SK-N-SH treated with all-trans-retinoic acid at 6 μM for 48 hours (cell line): ENCODE data around the gene TTC32.

Experiments
- ISL1 ChIP-seq: fragments of 250-450 bp; sonication (Bioruptor Pico); IDR thresholded peaks from 2 replicates; pipeline ENCODE4 v2.1.2; 2022; ENCODE audit warnings: mild to moderate bottlenecking, moderate library complexity
- TOX ChIP-seq: fragments of 250-450 bp; sonication (Bioruptor Pico); IDR thresholded peaks from 2 replicates; pipeline ENCODE4 v1.8.0; 2021; ENCODE audit warnings: mild to moderate bottlenecking, moderate library complexity, borderline replicate concordance
- ZFP3 ChIP-seq: fragments of 250-450 bp; sonication (Bioruptor Pico); IDR thresholded peaks from 2 replicates; pipeline ENCODE4 v1.5.0; 2020; ENCODE audit warnings: mild to moderate bottlenecking, moderate library complexity
- TF ChIP-seq, protein P1 (sequence below): fragments of 250-450 bp; sonication (Bioruptor Pico); IDR thresholded peaks from 2 replicates; pipeline ENCODE4 v1.8.0; 2020; ENCODE audit warnings: mild to moderate bottlenecking, moderate library complexity, borderline replicate concordance
- TF ChIP-seq, protein P2 (sequence below): fragments of 250-450 bp; sonication (Bioruptor Pico); IDR thresholded peaks from 2 replicates; pipeline ENCODE4 v1.5.0; 2020; ENCODE audit warnings: mild to moderate bottlenecking, moderate library complexity

DNA sequence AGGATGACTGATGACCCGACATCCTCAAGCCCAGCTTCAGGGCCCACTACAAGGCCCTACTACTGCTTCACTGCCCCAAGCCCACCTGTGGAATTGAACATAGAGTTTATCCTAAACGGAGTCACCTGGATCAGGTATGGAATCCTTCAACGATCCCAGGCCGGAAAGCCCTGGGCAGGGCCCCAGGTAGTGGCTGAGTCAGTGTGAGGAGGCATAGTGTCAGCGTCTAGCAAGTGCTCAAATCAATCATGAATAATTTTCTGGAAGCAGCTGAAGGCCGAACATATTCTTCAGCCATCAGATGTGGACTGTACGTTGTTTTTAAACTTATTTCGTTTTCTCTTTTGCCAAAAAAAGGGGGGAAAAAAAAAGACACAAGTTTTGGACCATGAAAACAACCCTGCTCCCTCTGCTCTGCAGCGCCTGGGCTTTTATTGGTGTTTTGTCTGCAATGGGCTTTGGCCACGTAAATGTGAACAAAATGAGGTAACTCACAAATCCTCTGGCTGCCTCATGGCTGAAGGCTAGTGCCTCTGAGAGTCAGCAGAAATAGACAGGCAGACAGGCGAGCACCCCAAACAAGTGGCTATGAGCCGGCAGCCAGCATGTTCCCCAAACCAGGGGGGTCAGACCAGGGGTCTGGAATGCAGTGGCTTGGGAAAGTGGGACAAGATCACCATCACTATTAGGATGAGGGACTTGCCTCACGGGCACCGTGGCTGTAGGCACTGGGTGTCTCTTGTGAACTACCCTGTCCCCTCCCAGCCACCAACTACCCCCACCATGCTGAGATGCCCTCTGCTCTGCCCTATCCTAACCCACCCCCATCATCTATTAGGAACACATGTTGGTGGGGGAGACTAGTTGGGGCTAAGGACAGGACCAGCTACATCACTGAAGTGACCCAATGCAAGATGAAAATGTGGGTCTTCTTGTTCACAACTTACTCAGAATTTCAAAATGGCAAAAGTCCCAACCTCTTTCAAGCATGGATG lies 51.4 kb downstream of the TTC32 start:
- TF ChIP-seq, protein P1, sequence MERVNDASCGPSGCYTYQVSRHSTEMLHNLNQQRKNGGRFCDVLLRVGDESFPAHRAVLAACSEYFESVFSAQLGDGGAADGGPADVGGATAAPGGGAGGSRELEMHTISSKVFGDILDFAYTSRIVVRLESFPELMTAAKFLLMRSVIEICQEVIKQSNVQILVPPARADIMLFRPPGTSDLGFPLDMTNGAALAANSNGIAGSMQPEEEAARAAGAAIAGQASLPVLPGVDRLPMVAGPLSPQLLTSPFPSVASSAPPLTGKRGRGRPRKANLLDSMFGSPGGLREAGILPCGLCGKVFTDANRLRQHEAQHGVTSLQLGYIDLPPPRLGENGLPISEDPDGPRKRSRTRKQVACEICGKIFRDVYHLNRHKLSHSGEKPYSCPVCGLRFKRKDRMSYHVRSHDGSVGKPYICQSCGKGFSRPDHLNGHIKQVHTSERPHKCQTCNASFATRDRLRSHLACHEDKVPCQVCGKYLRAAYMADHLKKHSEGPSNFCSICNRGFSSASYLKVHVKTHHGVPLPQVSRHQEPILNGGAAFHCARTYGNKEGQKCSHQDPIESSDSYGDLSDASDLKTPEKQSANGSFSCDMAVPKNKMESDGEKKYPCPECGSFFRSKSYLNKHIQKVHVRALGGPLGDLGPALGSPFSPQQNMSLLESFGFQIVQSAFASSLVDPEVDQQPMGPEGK (CRISPR knock-in tag): no peak
- no peak for TF ChIP-seq ISL1 (CRISPR knock-in tag)
- TF ChIP-seq, protein P2, sequence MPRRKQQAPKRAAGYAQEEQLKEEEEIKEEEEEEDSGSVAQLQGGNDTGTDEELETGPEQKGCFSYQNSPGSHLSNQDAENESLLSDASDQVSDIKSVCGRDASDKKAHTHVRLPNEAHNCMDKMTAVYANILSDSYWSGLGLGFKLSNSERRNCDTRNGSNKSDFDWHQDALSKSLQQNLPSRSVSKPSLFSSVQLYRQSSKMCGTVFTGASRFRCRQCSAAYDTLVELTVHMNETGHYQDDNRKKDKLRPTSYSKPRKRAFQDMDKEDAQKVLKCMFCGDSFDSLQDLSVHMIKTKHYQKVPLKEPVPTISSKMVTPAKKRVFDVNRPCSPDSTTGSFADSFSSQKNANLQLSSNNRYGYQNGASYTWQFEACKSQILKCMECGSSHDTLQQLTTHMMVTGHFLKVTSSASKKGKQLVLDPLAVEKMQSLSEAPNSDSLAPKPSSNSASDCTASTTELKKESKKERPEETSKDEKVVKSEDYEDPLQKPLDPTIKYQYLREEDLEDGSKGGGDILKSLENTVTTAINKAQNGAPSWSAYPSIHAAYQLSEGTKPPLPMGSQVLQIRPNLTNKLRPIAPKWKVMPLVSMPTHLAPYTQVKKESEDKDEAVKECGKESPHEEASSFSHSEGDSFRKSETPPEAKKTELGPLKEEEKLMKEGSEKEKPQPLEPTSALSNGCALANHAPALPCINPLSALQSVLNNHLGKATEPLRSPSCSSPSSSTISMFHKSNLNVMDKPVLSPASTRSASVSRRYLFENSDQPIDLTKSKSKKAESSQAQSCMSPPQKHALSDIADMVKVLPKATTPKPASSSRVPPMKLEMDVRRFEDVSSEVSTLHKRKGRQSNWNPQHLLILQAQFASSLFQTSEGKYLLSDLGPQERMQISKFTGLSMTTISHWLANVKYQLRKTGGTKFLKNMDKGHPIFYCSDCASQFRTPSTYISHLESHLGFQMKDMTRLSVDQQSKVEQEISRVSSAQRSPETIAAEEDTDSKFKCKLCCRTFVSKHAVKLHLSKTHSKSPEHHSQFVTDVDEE: no peak
- TF ChIP-seq TOX: no peak
- TF ChIP-seq ZFP3 (CRISPR knock-in tag): no peak
